Activated B cell treated with CpG ODN at 0.5 μM for 24 hours (primary cell): Measurements from ENCODE around the gene SOBP. TPM values are rescaled to one million over a fixed set of nuclear protein-coding genes. Genes with fewer than 3 reads are reported as not detected.

Experiments used
- ATAC-seq: fragments of 200-7000 bp; cut with Tn5 transposase; one replicate; pipeline ENCODE4 v1.10.0; 2021; ENCODE audit warnings: low read depth, mild to moderate bottlenecking, moderate library complexity
- CTCF ChIA-PET: fragments of 350-600 bp; sonication (Branson Sonifier 250); formaldehyde crosslinking; loops from one replicate; lab custom pipeline; 2021; ENCODE audit warnings: antibody characterized with exemption; lab: Charles Lee
- POLR2A ChIA-PET: fragments of 350-600 bp; sonication (Branson Sonifier 250); formaldehyde crosslinking; loops from one replicate; lab custom pipeline; 2021; ENCODE audit warnings: antibody characterized with exemption; lab: Charles Lee
- DNase-seq: peaks from one replicate; pipeline ENCODE4 v3.0.0; 2022
- H3K27ac Mint-ChIP-seq: one replicate; pipeline ENCODE4 v1.8.0; 2020; ENCODE audit warnings: mixed read lengths
- H3K27me3 Mint-ChIP-seq: one replicate; pipeline ENCODE4 v1.8.0; 2021; ENCODE audit warnings: mixed read lengths
- H3K36me3 Mint-ChIP-seq: one replicate; pipeline ENCODE4 v1.8.0; 2021; ENCODE audit warnings: low read depth, mixed read lengths
- H3K4me1 Mint-ChIP-seq: one replicate; pipeline ENCODE4 v1.8.0; 2021; ENCODE audit warnings: mixed read lengths
- H3K4me3 Mint-ChIP-seq: one replicate; pipeline ENCODE4 v1.8.0; 2020; ENCODE audit warnings: mild to moderate bottlenecking, mixed read lengths
- H3K9me3 Mint-ChIP-seq: one replicate; pipeline ENCODE4 v1.8.0; 2020; ENCODE audit warnings: mixed read lengths
- intact Hi-C: fragments of 100-400 bp; cut with micrococcal nuclease; formaldehyde crosslinking; loops from one replicate; pipeline ENCODE4 v1.15.1; 2024
- total RNA-seq: library from RNA; stranded (reverse); gene quantifications from 2 replicates; pipeline ENCODE4 v1.2.3, GENCODE V29; 2022
- TF ChIP-seq, protein P1 (sequence below): fragments of 200-600 bp; IDR thresholded peaks from one replicate; pipeline ENCODE4 v1.8.0; 2022; ENCODE audit warnings: antibody characterized with exemption, mild to moderate bottlenecking

SOBP gene
- total RNA-seq, 1 donor from 2014 or later: 1.1 TPM

DNA sequence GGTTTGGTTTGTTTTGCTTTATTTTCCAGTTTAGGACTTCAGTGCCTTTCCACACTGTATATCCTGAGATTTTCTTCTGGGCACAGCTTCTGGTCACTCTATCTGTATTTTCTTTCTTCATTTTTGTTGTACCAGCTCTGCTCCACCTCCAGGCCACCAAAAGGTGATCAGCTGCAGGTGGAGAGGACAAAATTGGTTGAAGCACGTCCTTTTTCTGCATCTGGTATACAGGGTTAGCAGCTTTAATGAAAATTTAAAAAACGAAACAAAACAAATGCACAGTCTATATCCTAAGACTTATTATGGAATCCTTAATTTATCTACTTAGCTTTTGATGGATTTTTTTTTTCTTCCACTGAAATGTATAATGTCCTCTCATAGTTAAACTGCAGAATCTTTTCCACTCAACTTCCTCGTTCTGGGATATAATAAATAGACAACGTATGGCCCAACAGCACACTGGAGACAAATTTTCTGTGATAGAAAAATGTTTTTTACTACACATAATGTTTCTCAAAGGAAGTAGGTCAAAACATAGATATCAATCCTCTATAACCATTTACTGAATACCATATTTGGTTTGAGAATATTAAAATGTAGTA, 10.7 kb upstream of the SOBP start:
- ATAC-seq (no peak), DNase-seq (no peak)
- Mint-ChIP-seq H3K27me3 (peaks cover 34% of the 10 kb centered on the region), H3K36me3 (no peaks in the 10 kb centered on the region), H3K4me3 (no peak overlapping the region), H3K9me3 (no peaks in the 10 kb centered on the region), H3K4me1 (no peaks in the 10 kb centered on the region), H3K27ac (no peak overlapping the region)
- POLR2A ChIA-PET: no interaction called here
- intact Hi-C loops: no loop called here
- CTCF ChIA-PET: no interaction called here
- TF ChIP-seq, protein P1, sequence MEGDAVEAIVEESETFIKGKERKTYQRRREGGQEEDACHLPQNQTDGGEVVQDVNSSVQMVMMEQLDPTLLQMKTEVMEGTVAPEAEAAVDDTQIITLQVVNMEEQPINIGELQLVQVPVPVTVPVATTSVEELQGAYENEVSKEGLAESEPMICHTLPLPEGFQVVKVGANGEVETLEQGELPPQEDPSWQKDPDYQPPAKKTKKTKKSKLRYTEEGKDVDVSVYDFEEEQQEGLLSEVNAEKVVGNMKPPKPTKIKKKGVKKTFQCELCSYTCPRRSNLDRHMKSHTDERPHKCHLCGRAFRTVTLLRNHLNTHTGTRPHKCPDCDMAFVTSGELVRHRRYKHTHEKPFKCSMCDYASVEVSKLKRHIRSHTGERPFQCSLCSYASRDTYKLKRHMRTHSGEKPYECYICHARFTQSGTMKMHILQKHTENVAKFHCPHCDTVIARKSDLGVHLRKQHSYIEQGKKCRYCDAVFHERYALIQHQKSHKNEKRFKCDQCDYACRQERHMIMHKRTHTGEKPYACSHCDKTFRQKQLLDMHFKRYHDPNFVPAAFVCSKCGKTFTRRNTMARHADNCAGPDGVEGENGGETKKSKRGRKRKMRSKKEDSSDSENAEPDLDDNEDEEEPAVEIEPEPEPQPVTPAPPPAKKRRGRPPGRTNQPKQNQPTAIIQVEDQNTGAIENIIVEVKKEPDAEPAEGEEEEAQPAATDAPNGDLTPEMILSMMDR: no peak

DNA sequence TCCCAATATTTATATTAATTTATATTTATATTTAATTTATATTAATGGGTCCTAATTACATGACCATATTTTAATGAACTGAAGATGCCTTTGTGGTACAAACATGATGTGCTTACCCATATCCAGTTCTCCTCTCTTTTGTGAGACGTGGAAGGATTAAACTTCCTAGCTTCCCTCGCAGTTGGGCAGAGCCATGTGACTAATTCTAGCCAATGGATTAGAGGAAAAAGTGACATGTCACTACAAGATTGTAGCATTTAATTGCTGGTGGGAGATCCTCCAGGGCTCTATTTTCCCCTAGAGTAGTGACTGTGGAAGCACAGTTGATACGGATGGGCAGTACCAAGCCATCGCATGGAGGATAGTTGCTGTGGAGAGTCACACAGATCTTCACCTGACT, 4.8 kb upstream of the SOBP start:
- no peak for ATAC-seq

DNA sequence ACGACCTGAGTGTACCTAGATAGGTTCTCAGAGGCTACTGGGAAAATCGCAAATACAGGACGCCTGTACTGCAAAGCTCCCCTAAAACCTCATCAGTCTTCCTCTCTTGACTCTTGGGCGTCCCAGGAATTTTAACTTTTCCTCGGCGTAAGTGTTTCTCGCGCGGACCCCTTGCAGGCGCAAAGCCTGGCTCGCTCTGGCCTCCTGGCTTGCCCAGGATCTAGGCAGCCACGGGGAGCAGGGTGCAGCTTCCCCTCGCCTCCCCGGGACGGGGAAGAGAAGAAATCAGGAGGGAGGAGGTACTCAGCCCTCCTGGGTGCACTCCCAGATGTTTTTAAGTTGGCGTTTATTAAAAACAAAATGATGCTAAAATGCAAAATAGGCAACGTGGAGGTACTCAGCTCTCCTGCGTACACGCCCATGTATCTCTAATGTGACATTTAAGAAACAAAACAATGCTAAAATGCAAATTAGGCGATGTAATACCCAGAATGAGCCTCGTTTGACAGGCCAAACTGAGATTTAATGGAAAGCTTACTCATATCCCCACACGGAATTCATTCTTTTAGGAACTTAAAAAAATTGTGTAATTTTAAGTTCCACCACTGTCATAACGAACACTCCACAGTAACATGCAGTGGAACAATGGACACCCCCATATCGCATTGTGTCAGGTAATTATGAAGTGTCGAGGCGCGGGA, 1.6 kb upstream of the SOBP start:
- H3K9me3 Mint-ChIP-seq: no peaks in the 10 kb centered on the region
- CTCF ChIA-PET: no interaction called here
- POLR2A ChIA-PET: interaction anchor here (4.9 kb wide), 1 partner anchor 29 kb away, joined by 39 read pairs; the partner anchor contains the start of gene PDSS2
- ATAC-seq (no peak), DNase-seq (no peak)
- H3K4me1 Mint-ChIP-seq: peaks cover 26% of the 10 kb centered on the region
- peak overlapping the region; percentile 88 for H3K4me3 Mint-ChIP-seq
- H3K27me3 Mint-ChIP-seq: peaks cover 34% of the 10 kb centered on the region
- TF ChIP-seq, protein P1: no peak
- peaks cover 6% of the 10 kb centered on the region for H3K36me3 Mint-ChIP-seq
- H3K27ac Mint-ChIP-seq: peak overlapping the region; percentile 63
- intact Hi-C loops: loop anchor here (1.0 to 5.0 kb wide), 3 partner anchors 29 to 679 kb away; partner anchors contain the start of genes NR2E1 and PDSS2

More for the DNA sequence above, 4.8 kb upstream of the SOBP start:
- Mint-ChIP-seq H3K4me1 (peaks cover 16% of the 10 kb centered on the region), H3K9me3 (no peaks in the 10 kb centered on the region), H3K27ac (no peak overlapping the region), H3K4me3 (no peak overlapping the region), H3K27me3 (peaks cover 55% of the 10 kb centered on the region), H3K36me3 (peaks cover 3% of the 10 kb centered on the region)
- ChIA-PET CTCF (no interaction called here), POLR2A (interaction anchor here (1.6 kb wide), 1 partner anchor 26 kb away, joined by 4 read pairs; the partner anchor contains the start of gene PDSS2)
- intact Hi-C loops: loop anchor here (5.0 kb wide), 1 partner anchor 682 kb away; the partner anchor contains the start of gene NR2E1
- DNase-seq: no peak
- TF ChIP-seq, protein P1: no peak

DNA sequence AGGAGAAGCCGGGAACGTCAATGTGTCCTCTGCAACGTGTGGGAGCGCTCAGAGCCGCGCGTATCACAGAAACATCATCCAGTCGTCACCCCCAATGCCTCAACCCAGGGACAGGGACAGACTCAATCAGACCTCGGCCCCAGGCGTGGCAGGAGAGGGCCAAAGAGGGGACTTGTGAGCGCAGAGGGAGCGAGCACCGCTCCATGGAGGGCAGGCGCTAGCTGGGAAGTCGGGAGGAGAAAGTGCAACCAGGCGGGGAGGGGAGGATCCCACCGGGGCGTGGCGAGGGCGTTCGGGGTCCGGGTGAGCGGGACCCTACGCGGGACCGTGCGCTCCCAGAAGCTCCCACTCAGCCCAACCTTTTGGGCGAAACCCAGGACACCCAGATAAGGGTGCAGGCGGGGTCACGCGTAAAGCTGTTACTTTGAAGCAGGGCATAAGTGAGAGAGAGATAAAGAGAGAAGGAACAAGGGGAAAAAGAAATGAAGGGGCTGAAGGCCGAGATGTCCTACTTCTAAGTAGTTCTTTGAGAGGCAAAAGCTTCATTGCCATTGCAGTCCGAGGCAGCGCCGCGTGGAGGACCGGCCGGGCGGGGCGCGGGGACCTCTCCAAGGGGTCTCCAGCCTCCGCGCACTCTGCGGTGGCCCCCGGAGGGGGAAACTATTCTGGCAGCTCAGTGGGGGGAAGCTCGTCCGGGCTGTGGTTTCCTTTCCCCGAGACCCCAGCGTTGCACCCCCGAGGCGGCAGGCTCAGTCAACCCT, 862 bp upstream of the SOBP start:
- ChIA-PET POLR2A (interaction anchor here (0.9 to 4.9 kb wide), 2 partner anchors 30 to 185 kb away, joined by 4 to 39 read pairs; partner anchors contain the start of gene PDSS2), CTCF (interaction anchor here (0.6 to 1.2 kb wide), 4 partner anchors 15 to 187 kb away, joined by 3 to 4 read pairs (median 3); no protein-coding TSS in a partner anchor)
- peaks cover 26% of the 10 kb centered on the region for H3K4me1 Mint-ChIP-seq
- peak overlapping the region; percentile 88 for H3K4me3 Mint-ChIP-seq
- DNase-seq (peak; percentile 31), ATAC-seq (peak; percentile 4)
- intact Hi-C loops: loop anchor here (1.0 to 5.0 kb wide), 4 partner anchors 30 to 678 kb away; partner anchors contain the start of genes NR2E1 and PDSS2
- no peaks in the 10 kb centered on the region for H3K9me3 Mint-ChIP-seq
- peaks cover 6% of the 10 kb centered on the region for H3K36me3 Mint-ChIP-seq
- H3K27me3 Mint-ChIP-seq: peaks cover 33% of the 10 kb centered on the region
- TF ChIP-seq, protein P1: no peak
- H3K27ac Mint-ChIP-seq: peak overlapping the region; percentile 63
